HG02571 (cell line): ENCODE measurements around the gene MLLT1.

Experiments used
- ATAC-seq: cut with Tn5 transposase; IDR thresholded peaks from one replicate; pipeline ENCODE4 v1.9.1; 2021; ENCODE audit warnings: mild to moderate bottlenecking, moderate library complexity; ENCODE audit not compliant: unreplicated experiment

Gene MLLT1

DNA sequence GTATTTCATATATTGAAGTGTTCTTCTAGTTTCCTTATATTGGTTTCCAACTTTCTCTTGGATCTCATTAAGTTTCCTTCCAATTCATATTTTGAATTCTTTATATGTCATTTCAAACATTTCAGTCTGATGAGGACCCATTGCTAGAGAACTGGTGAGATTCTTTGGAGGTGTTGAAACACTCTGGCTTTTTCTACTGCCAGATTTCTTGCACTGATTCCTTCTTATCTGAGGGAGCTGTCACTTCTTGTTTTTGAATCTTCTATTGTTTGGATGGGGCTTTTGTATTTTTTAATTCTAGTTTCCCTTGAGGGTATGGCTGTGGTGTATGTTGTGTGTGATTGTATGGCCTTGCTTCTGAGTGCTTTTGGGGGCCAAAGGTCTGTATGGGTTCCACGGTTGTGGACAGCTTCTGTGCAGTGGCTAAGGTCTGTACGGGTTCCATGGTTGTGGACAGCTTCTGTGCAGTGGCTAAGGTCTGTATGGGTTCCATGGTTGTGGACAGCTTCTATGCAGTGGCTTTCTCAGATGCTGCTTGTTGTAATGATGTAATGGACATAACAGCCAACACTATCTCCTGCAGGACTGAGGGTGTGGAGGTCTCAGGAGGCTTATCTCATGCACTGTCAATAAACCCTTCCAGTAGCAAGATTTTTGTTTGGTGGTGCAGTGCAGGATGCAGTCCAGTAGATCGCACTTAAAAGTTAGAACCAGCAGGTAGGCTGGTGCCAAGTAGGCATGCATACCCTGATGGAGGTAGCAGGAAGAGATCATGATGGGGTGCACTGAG is 107.5 kb downstream of the MLLT1 start:
- ATAC-seq: no peak

DNA sequence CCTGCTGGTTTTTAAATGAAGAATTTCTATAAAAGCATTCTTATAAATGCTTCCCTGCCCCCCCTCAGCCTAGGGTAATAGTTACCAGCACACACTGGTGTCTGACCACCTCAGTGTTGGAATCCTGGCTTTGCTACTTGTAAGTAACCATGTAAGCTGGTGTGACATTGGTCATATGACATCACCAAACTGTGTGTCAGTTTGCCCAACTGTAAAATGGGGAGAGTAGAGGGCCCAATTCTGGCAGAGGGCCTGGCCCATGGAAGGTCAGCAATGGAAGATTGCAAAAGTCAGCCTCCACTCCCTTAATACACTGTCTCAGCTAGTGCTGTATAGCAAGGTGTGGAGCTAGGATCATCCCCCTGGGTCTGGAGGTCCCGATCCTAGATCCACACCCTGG is 112.7 kb downstream of the MLLT1 start:
- no peak for ATAC-seq

DNA sequence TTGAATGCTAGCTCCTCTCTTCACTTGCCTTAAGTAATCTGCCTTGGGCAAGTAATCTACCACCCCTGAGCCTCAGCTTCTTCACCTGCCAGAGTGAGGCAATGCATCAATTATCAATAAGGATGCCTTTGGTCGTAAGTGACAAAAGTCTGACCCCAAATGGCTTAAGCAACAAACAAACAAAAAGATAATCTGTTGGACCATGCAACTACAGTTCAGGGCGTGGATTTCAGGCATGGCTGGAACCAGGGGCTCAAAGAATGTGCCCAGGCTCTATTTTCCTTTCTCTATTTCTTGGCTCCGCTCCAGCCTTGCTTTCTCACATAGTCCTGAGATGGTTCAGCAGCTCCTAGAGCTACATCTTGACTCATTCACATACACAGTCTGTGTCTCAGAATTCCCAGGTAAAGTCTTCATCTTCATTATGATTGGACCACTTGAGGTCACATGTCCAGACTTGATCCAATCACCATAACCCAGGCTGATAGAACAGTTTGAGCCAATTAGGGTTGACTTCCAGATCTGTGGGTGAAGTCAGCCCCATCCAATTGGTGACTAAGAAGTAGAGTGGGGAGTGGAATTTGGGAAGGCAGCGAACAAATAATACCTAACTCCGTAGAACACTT is 114.8 kb downstream of the MLLT1 start:
- ATAC-seq: no peak

DNA sequence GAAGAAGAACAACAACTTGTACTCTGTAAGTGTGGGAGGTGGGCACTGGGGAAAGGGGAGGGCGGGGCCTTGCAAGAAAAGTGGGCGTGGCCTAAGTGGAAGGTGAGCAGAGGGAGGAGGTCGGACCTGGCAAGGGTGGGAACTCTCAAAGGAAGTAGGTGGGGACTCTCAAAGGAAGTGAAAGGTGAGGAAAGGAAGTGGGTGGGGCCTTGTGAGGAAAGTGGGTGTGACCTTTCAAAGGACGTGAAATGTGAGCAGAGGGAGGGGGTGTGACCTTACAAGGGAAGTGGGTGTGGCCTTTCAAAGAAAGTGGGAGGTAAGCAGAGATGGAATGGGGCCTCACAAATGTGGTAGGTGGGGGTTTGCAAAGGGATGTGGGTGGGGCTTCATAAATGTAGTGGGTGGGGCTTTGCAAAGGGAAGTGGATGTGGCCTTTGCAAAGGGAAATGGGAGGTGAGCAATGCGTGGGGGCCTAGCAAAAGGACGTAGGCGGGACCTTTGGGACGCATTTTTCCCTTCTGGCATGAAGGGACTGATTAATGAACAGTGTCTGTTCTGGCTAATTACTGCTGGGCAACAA is 118.4 kb downstream of the MLLT1 start:
- ATAC-seq: no peak
